ENCODE results near the gene SRRM4. TPM values are rescaled to one million over a fixed set of nuclear protein-coding genes. Genes with fewer than 3 reads are reported as not detected.

Gene SRRM4
- total RNA-seq, 1 donor from 2014 or later: not detected

- no peak overlapping the region for H3K4me3 Mint-ChIP-seq (ENCODE audit: low read depth)
- H3K27ac Mint-ChIP-seq: no peak overlapping the region
- H3K4me1 Mint-ChIP-seq (ENCODE audit: low read depth): no peaks in the 10 kb centered on the region
- no peaks in the 10 kb centered on the region for H3K36me3 Mint-ChIP-seq (ENCODE audit: low read depth)
- no peaks in the 10 kb centered on the region for H3K27me3 Mint-ChIP-seq (ENCODE audit: low read depth)
- intact Hi-C loops (cut with micrococcal nuclease): no loop called here
- DNase-seq (ENCODE audit: low spot score): peak; percentile 9
- no peaks in the 10 kb centered on the region for H3K9me3 Mint-ChIP-seq
Measured at GRCh38 chr12:119060847-119061796, 79.8 kb downstream of the SRRM4 start.

GRCh38 chr12:119068129-119068856, 87.0 kb downstream of the SRRM4 start:
- no peak overlapping the region for H3K4me3 Mint-ChIP-seq (ENCODE audit: low read depth)
- no peak for DNase-seq (ENCODE audit: low spot score)
- no peaks in the 10 kb centered on the region for H3K4me1 Mint-ChIP-seq (ENCODE audit: low read depth)
- H3K9me3 Mint-ChIP-seq: no peaks in the 10 kb centered on the region
- no peaks in the 10 kb centered on the region for H3K36me3 Mint-ChIP-seq (ENCODE audit: low read depth)
- no peak overlapping the region for H3K27ac Mint-ChIP-seq
- H3K27me3 Mint-ChIP-seq (ENCODE audit: low read depth): no peaks in the 10 kb centered on the region
- intact Hi-C loops (cut with micrococcal nuclease): no loop called here

GRCh38 chr12:119069147-119069642, 87.9 kb downstream of the SRRM4 start:
- intact Hi-C loops (cut with micrococcal nuclease): no loop called here
- H3K9me3 Mint-ChIP-seq: no peaks in the 10 kb centered on the region
- no peaks in the 10 kb centered on the region for H3K36me3 Mint-ChIP-seq (ENCODE audit: low read depth)
- DNase-seq (ENCODE audit: low spot score): no peak
- H3K27ac Mint-ChIP-seq: no peak overlapping the region
- H3K4me1 Mint-ChIP-seq (ENCODE audit: low read depth): no peaks in the 10 kb centered on the region
- no peak overlapping the region for H3K4me3 Mint-ChIP-seq (ENCODE audit: low read depth)
- no peaks in the 10 kb centered on the region for H3K27me3 Mint-ChIP-seq (ENCODE audit: low read depth)

GRCh38 chr12:119071176-119071575, 89.8 kb downstream of the SRRM4 start:
- Mint-ChIP-seq H3K4me3 (ENCODE audit: low read depth) (no peak overlapping the region), H3K9me3 (no peaks in the 10 kb centered on the region), H3K27me3 (ENCODE audit: low read depth) (no peaks in the 10 kb centered on the region), H3K4me1 (ENCODE audit: low read depth) (no peaks in the 10 kb centered on the region), H3K36me3 (ENCODE audit: low read depth) (no peaks in the 10 kb centered on the region), H3K27ac (no peak overlapping the region)
- intact Hi-C loops (cut with micrococcal nuclease): no loop called here
- no peak for DNase-seq (ENCODE audit: low spot score)

- H3K4me3 Mint-ChIP-seq (ENCODE audit: low read depth): no peak overlapping the region
- no peak for DNase-seq (ENCODE audit: low spot score)
- no peaks in the 10 kb centered on the region for H3K36me3 Mint-ChIP-seq (ENCODE audit: low read depth)
- intact Hi-C loops (cut with micrococcal nuclease): no loop called here
- H3K4me1 Mint-ChIP-seq (ENCODE audit: low read depth): no peaks in the 10 kb centered on the region
- H3K9me3 Mint-ChIP-seq: no peaks in the 10 kb centered on the region
- no peak overlapping the region for H3K27ac Mint-ChIP-seq
- no peaks in the 10 kb centered on the region for H3K27me3 Mint-ChIP-seq (ENCODE audit: low read depth)
Measured at GRCh38 chr12:119071638-119072231, 90.4 kb downstream of the SRRM4 start.

GRCh38 chr12:119072440-119072839, 91.1 kb downstream of the SRRM4 start:
- Mint-ChIP-seq H3K4me1 (ENCODE audit: low read depth) (no peaks in the 10 kb centered on the region), H3K36me3 (ENCODE audit: low read depth) (no peaks in the 10 kb centered on the region), H3K27me3 (ENCODE audit: low read depth) (no peaks in the 10 kb centered on the region), H3K9me3 (no peaks in the 10 kb centered on the region), H3K4me3 (ENCODE audit: low read depth) (no peak overlapping the region), H3K27ac (no peak overlapping the region)
- DNase-seq (ENCODE audit: low spot score): no peak
- intact Hi-C loops (cut with micrococcal nuclease): no loop called here

GRCh38 chr12:119075222-119075787, 94.0 kb downstream of the SRRM4 start:
- no peaks in the 10 kb centered on the region for H3K27me3 Mint-ChIP-seq (ENCODE audit: low read depth)
- H3K36me3 Mint-ChIP-seq (ENCODE audit: low read depth): no peaks in the 10 kb centered on the region
- H3K27ac Mint-ChIP-seq: no peak overlapping the region
- no peaks in the 10 kb centered on the region for H3K9me3 Mint-ChIP-seq
- intact Hi-C loops (cut with micrococcal nuclease): no loop called here
- DNase-seq (ENCODE audit: low spot score): no peak
- H3K4me3 Mint-ChIP-seq (ENCODE audit: low read depth): no peak overlapping the region
- H3K4me1 Mint-ChIP-seq (ENCODE audit: low read depth): no peaks in the 10 kb centered on the region

GRCh38 chr12:119075918-119076317, 94.6 kb downstream of the SRRM4 start:
- Mint-ChIP-seq H3K4me1 (ENCODE audit: low read depth) (no peaks in the 10 kb centered on the region), H3K36me3 (ENCODE audit: low read depth) (no peaks in the 10 kb centered on the region), H3K9me3 (no peaks in the 10 kb centered on the region), H3K27me3 (ENCODE audit: low read depth) (no peaks in the 10 kb centered on the region), H3K4me3 (ENCODE audit: low read depth) (no peak overlapping the region), H3K27ac (no peak overlapping the region)
- no peak for DNase-seq (ENCODE audit: low spot score)
- intact Hi-C loops (cut with micrococcal nuclease): no loop called here

- H3K9me3 Mint-ChIP-seq: no peaks in the 10 kb centered on the region
- H3K36me3 Mint-ChIP-seq (ENCODE audit: low read depth): no peaks in the 10 kb centered on the region
- H3K4me1 Mint-ChIP-seq (ENCODE audit: low read depth): no peaks in the 10 kb centered on the region
- DNase-seq (ENCODE audit: low spot score): no peak
- H3K27me3 Mint-ChIP-seq (ENCODE audit: low read depth): no peaks in the 10 kb centered on the region
- H3K27ac Mint-ChIP-seq: no peak overlapping the region
- intact Hi-C loops (cut with micrococcal nuclease): no loop called here
- H3K4me3 Mint-ChIP-seq (ENCODE audit: low read depth): no peak overlapping the region
Measured at GRCh38 chr12:119079530-119079929, 98.2 kb downstream of the SRRM4 start.

- no peak for DNase-seq (ENCODE audit: low spot score)
- Mint-ChIP-seq H3K27ac (no peak overlapping the region), H3K9me3 (no peaks in the 10 kb centered on the region)
Measured at GRCh38 chr12:119082016-119082415, 100.7 kb downstream of the SRRM4 start.

GRCh38 chr12:119082496-119082895, 101.2 kb downstream of the SRRM4 start:
- Mint-ChIP-seq H3K27ac (no peak overlapping the region), H3K27me3 (ENCODE audit: low read depth) (no peaks in the 10 kb centered on the region), H3K9me3 (no peaks in the 10 kb centered on the region), H3K36me3 (ENCODE audit: low read depth) (no peaks in the 10 kb centered on the region), H3K4me1 (ENCODE audit: low read depth) (no peaks in the 10 kb centered on the region), H3K4me3 (ENCODE audit: low read depth) (no peak overlapping the region)
- intact Hi-C loops (cut with micrococcal nuclease): no loop called here
- DNase-seq (ENCODE audit: low spot score): no peak

More at GRCh38 chr12:119082016-119082415, 100.7 kb downstream of the SRRM4 start:
- Mint-ChIP-seq H3K4me3 (ENCODE audit: low read depth) (no peak overlapping the region), H3K27me3 (ENCODE audit: low read depth) (no peaks in the 10 kb centered on the region), H3K4me1 (ENCODE audit: low read depth) (no peaks in the 10 kb centered on the region), H3K36me3 (ENCODE audit: low read depth) (no peaks in the 10 kb centered on the region)
- intact Hi-C loops (cut with micrococcal nuclease): no loop called here

GRCh38 chr12:119088685-119089379, 107.5 kb downstream of the SRRM4 start:
- H3K4me1 Mint-ChIP-seq (ENCODE audit: low read depth): no peaks in the 10 kb centered on the region
- intact Hi-C loops (cut with micrococcal nuclease): no loop called here
- H3K27me3 Mint-ChIP-seq (ENCODE audit: low read depth): no peaks in the 10 kb centered on the region
- H3K4me3 Mint-ChIP-seq (ENCODE audit: low read depth): no peak overlapping the region
- no peaks in the 10 kb centered on the region for H3K36me3 Mint-ChIP-seq (ENCODE audit: low read depth)
- no peak overlapping the region for H3K27ac Mint-ChIP-seq
- no peak for DNase-seq (ENCODE audit: low spot score)
- no peaks in the 10 kb centered on the region for H3K9me3 Mint-ChIP-seq
